Uterus (tissue), 2 donors: ENCODE measurements around the gene MEIS2.
"Not testable (repeated sequence)": the region's sequence is repeated elsewhere in the genome, so short reads cannot be mapped to it uniquely, and the experiment has no call there.

Experiments used
- CTCF ChIP-seq, 4 experiments: fragments of 200-600 bp in 2 of 4; fragments of 450-650 bp in 2 of 4; sonication (generic) in 2 of 4; IDR thresholded peaks; one replicate each; pipeline ENCODE4 v1.5.1; 2016 to 2019; ENCODE audit warnings: antibody characterized with exemption in 4 of 4, mild to moderate bottlenecking in 2 of 4, moderate library complexity in 1 of 4
- POLR2A ChIP-seq, 2 donors: fragments of 450-650 bp; IDR thresholded peaks; one replicate each; pipeline ENCODE4 v1.6.1; 2016; ENCODE audit warnings: antibody characterized with exemption in 2 of 2, mild to moderate bottlenecking in 1 of 2, moderate library complexity in 1 of 2

DNA sequence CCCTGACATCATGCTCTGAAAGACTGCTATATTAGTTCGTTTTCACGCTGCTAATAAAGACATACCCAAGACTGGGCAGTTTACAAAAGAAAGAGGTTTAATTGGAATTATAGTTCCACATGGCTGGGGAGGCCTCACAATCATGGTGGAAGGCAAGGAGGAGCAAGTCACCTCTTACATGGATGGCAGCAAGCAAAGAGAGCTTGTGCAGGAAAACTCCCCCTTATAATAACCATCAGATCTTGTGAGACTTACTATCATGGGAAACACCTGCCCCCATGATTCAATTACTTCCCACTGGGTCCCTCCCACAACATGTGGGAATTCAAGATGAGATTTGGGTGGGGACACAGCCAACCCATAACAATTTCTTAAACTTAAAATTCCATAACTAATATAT is 120.1 kb downstream of the MEIS2 start:
- not testable (repeated sequence) for TF ChIP-seq CTCF, POLR2A (IDR thresholded peaks at IDR 0.05)
